Progenitor cell of endocrine pancreas (in vitro differentiated cells): ENCODE results near the gene RAB6B. TPM values are rescaled to one million over a fixed set of nuclear protein-coding genes. Genes with fewer than 3 reads are reported as not detected.

Experiments
- DNase-seq: peaks from one replicate; pipeline ENCODE4 v3.0.0; 2021; ENCODE audit warnings: low spot score; ENCODE audit not compliant: unreplicated experiment
- H3K27ac Mint-ChIP-seq: 2 replicates; pipeline ENCODE4 v1.8.0; 2021; ENCODE audit warnings: mild to moderate bottlenecking, moderate library complexity, mixed read lengths
- H3K27me3 Mint-ChIP-seq: 2 replicates; pipeline ENCODE4 v1.8.0; 2021; ENCODE audit warnings: mixed read lengths
- H3K36me3 Mint-ChIP-seq: 2 replicates; pipeline ENCODE4 v1.8.0; 2022; ENCODE audit warnings: mixed read lengths; ENCODE audit not compliant: insufficient read depth
- H3K4me1 Mint-ChIP-seq: 2 replicates; pipeline ENCODE4 v1.8.0; 2021; ENCODE audit warnings: low read depth, mixed read lengths
- H3K4me3 Mint-ChIP-seq: 2 replicates; pipeline ENCODE4 v1.8.0; 2021; ENCODE audit warnings: low read depth, mild to moderate bottlenecking, moderate library complexity, mixed read lengths
- H3K9me3 Mint-ChIP-seq: 2 replicates; pipeline ENCODE4 v1.8.0; 2021; ENCODE audit warnings: low read depth, mixed read lengths
- CTCF ChIP-seq: fragments of 200-600 bp; sonication (generic); IDR thresholded peaks from one replicate; pipeline ENCODE4 v1.5.0; 2021; ENCODE audit warnings: antibody characterized with exemption, mild to moderate bottlenecking; ENCODE audit not compliant: unreplicated experiment
- total RNA-seq: library from RNA; stranded (reverse); gene quantifications from 2 replicates; pipeline ENCODE4 v1.2.1, GENCODE V29; 2021

RAB6B gene
- total RNA-seq, 1 donor from 2014 or later = 10.5 TPM

GRCh38 chr3:133843634-133844033 lies 52.0 kb downstream of the RAB6B start:
- no peak for DNase-seq
- Mint-ChIP-seq H3K27me3 (peaks cover 21% of the 10 kb centered on the region), H3K4me1 (peaks cover 8% of the 10 kb centered on the region), H3K9me3 (no peaks in the 10 kb centered on the region), H3K27ac (no peak overlapping the region), H3K36me3 (no peaks in the 10 kb centered on the region), H3K4me3 (no peak overlapping the region)
- no peak for TF ChIP-seq CTCF

- H3K27ac Mint-ChIP-seq = no peak overlapping the region
- DNase-seq = no peak
- peaks cover 8% of the 10 kb centered on the region for H3K4me1 Mint-ChIP-seq
- H3K9me3 Mint-ChIP-seq = no peaks in the 10 kb centered on the region
- no peaks in the 10 kb centered on the region for H3K36me3 Mint-ChIP-seq
- no peak for TF ChIP-seq CTCF
- peaks cover 10% of the 10 kb centered on the region for H3K27me3 Mint-ChIP-seq
- H3K4me3 Mint-ChIP-seq = no peak overlapping the region
These were observed 53.5 kb downstream of the RAB6B start for GRCh38 chr3:133842158-133842557.

- no peak overlapping the region for H3K4me3 Mint-ChIP-seq
These were observed 54.5 kb downstream of the RAB6B start for GRCh38 chr3:133841196-133841595.

GRCh38 chr3:133840767-133841166 lies 54.9 kb downstream of the RAB6B start:
- no peak for TF ChIP-seq CTCF
- peaks cover 8% of the 10 kb centered on the region for H3K4me1 Mint-ChIP-seq
- peaks cover 6% of the 10 kb centered on the region for H3K27me3 Mint-ChIP-seq
- no peak overlapping the region for H3K4me3 Mint-ChIP-seq
- no peak overlapping the region for H3K27ac Mint-ChIP-seq
- no peaks in the 10 kb centered on the region for H3K9me3 Mint-ChIP-seq
- no peaks in the 10 kb centered on the region for H3K36me3 Mint-ChIP-seq
- DNase-seq = no peak

More at GRCh38 chr3:133841196-133841595, 54.5 kb downstream of the RAB6B start:
- DNase-seq = no peak
- Mint-ChIP-seq H3K9me3 (no peaks in the 10 kb centered on the region), H3K27me3 (peaks cover 6% of the 10 kb centered on the region), H3K36me3 (no peaks in the 10 kb centered on the region), H3K4me1 (peaks cover 8% of the 10 kb centered on the region), H3K27ac (no peak overlapping the region)
- no peak for TF ChIP-seq CTCF

- H3K36me3 Mint-ChIP-seq = no peaks in the 10 kb centered on the region
- peaks cover 8% of the 10 kb centered on the region for H3K4me1 Mint-ChIP-seq
- no peak overlapping the region for H3K27ac Mint-ChIP-seq
- H3K9me3 Mint-ChIP-seq = no peaks in the 10 kb centered on the region
- peaks cover 6% of the 10 kb centered on the region for H3K27me3 Mint-ChIP-seq
- H3K4me3 Mint-ChIP-seq = no peak overlapping the region
- no peak for DNase-seq
- TF ChIP-seq CTCF = no peak
These were observed 55.5 kb downstream of the RAB6B start for GRCh38 chr3:133840055-133840737.
